Thyroid gland (tissue), 4 donors: Measurements from ENCODE around the gene PGF. TPM values are rescaled to one million over a fixed set of nuclear protein-coding genes. Genes with fewer than 3 reads are reported as not detected.

Source experiments
- DNase-seq, 2 donors: peaks; one replicate each; pipeline ENCODE4 v3.0.0-alpha.2; 2019
- H3K27ac ChIP-seq, 3 donors: fragments of 200-600 bp; sonication (generic); 1 replicate in 2 of 3; 2 replicates in 1 of 3; pipeline ENCODE4 v1.5.1; 2016 to 2019; ENCODE audit warnings: mild to moderate bottlenecking in 1 of 3, moderate library complexity in 1 of 3
- H3K27me3 ChIP-seq: fragments of 200-600 bp; sonication (generic); one replicate; pipeline ENCODE4 v1.5.1; 2019
- H3K36me3 ChIP-seq, 2 donors: fragments of 200-600 bp; sonication (generic); one replicate each; pipeline ENCODE4 v1.5.1; 2016 to 2019
- H3K4me1 ChIP-seq, 2 donors: fragments of 200-600 bp; sonication (generic); one replicate each; pipeline ENCODE4 v1.5.1; 2017 to 2019
- H3K4me3 ChIP-seq, 3 donors: fragments of 200-600 bp; sonication (generic); replicated peaks in 1 of 3; 1 replicate in 2 of 3; 2 replicates in 1 of 3; pipeline ENCODE4 v1.5.1; 2016; ENCODE audit warnings: mild to moderate bottlenecking in 1 of 3
- H3K9me3 ChIP-seq: fragments of 200-600 bp; sonication (generic); one replicate; pipeline ENCODE4 v1.5.1; 2017
- POLR2A ChIP-seq, 2 donors: fragments of 450-650 bp; IDR thresholded peaks; one replicate each; pipeline ENCODE4 v1.6.1; 2017; ENCODE audit warnings: antibody characterized with exemption in 2 of 2, mild to moderate bottlenecking in 2 of 2, moderate library complexity in 1 of 2
- WGBS, 2 donors: methylation state at CpG; one replicate each; pipeline ENCODE4 v1.1.5; 2017; 5-methylcytosine and 5-hydroxymethylcytosine counted together
- intact Hi-C: fragments of 100-400 bp; cut with DNase I; formaldehyde crosslinking; loops from one replicate; pipeline ENCODE4 v1.15.1; 2023
- total RNA-seq, 4 donors: library from RNA; depleted of rRNA; stranded (reverse); fragments of >200 nt; gene quantifications; one replicate each; pipeline ENCODE4 v1.2.3, GENCODE V29; 2016
- TF ChIP-seq, protein P1 (sequence below), 6 experiments: fragments of 200-600 bp in 3 of 6; fragments of 450-650 bp in 3 of 6; sonication (generic) in 3 of 6; IDR thresholded peaks; one replicate each; pipeline ENCODE4 v1.5.1; 2016 to 2019; ENCODE audit warnings: antibody characterized with exemption in 6 of 6, mild to moderate bottlenecking in 2 of 6, inconsistent platforms in 1 of 6, moderate library complexity in 1 of 6

The PGF gene
- total RNA-seq, 4 donors from 2014 or later, result 34.4 to 68.8 (median 61.0) TPM

DNA sequence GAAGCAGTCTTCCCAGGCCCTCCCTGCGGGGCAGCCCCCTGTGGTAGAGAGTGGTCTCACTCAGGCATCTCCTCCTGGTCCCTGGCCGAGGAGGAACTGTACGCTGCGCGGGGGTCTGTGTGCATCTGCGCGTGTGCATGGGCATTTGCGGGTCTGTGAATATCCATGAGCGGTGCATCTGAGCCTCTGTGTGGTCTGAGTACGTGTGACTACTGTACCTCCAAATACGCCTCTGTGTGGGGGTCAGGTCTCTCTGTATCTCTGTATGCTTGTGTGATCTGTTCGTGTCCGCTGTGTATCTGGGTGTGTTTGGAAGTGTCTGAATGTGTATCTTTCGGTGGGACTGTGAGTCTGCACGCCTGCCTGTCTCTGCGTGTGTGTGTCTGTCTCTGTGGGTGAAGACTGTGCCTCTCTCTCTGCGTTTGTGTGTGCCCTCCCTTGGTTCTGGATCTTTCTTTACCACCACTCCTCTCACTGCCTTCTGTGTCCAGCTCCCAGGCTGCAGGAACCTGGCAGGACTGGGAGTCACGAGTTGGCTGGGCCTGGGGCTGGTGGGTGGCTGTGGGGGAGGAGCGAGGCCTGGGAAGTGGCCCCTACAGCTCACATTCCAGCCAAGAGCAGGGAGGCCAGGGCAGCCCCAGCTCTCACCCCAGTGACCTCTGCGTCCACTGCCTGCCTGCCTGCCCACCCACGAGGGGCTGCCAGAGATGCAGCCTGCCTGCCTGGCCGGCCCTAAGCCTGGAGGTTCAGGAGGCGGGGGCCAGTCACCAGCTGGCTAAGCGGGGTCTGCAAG lies 1.1 kb upstream of the PGF start:
- no peaks in the 10 kb centered on the region for H3K27me3 ChIP-seq
- intact Hi-C loops, result no loop called here
- WGBS, 2 donors, result 79 to 90% methylated on average over 10 to 19 of the region's 24 CpGs
- TF ChIP-seq, protein P1, sequence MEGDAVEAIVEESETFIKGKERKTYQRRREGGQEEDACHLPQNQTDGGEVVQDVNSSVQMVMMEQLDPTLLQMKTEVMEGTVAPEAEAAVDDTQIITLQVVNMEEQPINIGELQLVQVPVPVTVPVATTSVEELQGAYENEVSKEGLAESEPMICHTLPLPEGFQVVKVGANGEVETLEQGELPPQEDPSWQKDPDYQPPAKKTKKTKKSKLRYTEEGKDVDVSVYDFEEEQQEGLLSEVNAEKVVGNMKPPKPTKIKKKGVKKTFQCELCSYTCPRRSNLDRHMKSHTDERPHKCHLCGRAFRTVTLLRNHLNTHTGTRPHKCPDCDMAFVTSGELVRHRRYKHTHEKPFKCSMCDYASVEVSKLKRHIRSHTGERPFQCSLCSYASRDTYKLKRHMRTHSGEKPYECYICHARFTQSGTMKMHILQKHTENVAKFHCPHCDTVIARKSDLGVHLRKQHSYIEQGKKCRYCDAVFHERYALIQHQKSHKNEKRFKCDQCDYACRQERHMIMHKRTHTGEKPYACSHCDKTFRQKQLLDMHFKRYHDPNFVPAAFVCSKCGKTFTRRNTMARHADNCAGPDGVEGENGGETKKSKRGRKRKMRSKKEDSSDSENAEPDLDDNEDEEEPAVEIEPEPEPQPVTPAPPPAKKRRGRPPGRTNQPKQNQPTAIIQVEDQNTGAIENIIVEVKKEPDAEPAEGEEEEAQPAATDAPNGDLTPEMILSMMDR (IDR thresholded peaks at IDR 0.05), result no peak
- no peak for TF ChIP-seq POLR2A (IDR thresholded peaks at IDR 0.05)
- H3K36me3 ChIP-seq, result no peaks in the 10 kb centered on the region
- H3K9me3 ChIP-seq, result no peaks in the 10 kb centered on the region
- DNase-seq, result no peak
- no peak overlapping the region for H3K4me3 ChIP-seq
- peaks cover 34 to 57% of the 10 kb centered on the region in 2 donors for H3K4me1 ChIP-seq
- peak overlapping the region in 1 of 3 donors; percentile 90 for H3K27ac ChIP-seq

DNA sequence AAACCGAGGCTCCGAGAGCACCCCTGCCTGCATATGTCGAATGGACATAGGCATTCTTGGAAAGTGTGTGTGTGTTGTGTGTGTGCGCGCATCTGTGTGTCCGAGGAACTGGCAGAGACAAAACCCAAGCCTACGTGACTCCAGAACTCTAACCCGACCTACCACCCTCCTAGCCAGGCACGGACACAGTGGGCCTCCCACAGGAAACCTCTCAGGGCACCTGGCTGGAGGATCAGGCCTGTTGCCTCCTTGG lies 556 bp upstream of the PGF start:
- DNase-seq, result no peak
- Histone ChIP-seq H3K36me3 (no peaks in the 10 kb centered on the region), H3K27ac (peak overlapping the region in 1 of 3 donors; percentile 90), H3K9me3 (no peaks in the 10 kb centered on the region), H3K4me3 (peak overlapping the region in 1 of 3 donors; percentile 75), H3K27me3 (no peaks in the 10 kb centered on the region), H3K4me1 (peaks cover 37 to 62% of the 10 kb centered on the region in 2 donors)
- WGBS, 2 donors, result 79 to 81% methylated on average over 9 of the region's 9 CpGs
- intact Hi-C loops, result no loop called here
- TF ChIP-seq, protein P1 (IDR thresholded peaks at IDR 0.05), result no peak
- no peak for TF ChIP-seq POLR2A (IDR thresholded peaks at IDR 0.05)

DNA sequence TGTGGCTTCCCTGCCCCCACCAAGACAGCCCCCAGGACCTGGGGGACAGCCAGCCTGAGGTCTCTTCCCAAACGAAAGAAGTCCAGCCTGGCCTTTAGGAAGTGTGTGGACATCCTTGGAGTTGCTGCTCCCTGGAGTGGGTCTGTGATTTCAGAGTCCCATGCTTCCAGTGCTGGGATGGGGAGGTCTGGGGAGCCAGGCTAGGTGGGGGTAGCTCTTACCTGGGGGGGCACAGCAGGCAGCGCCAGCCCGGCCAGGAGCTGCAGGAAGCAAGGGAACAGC lies 509 bp downstream of the PGF start:
- 0% methylated on average over 1 to 3 of the region's 3 CpGs for WGBS, 2 donors
- no peak for DNase-seq
- H3K36me3 ChIP-seq, result no peaks in the 10 kb centered on the region
- peak overlapping the region; percentile 57 to 90 (median 86) for H3K27ac ChIP-seq
- H3K9me3 ChIP-seq, result no peaks in the 10 kb centered on the region
- intact Hi-C loops, result loop anchor here (5.0 kb wide), 1 partner anchor 52 kb away; no protein-coding TSS in a partner anchor
- peak overlapping the region in 2 of 3 donors; percentile 75 for H3K4me3 ChIP-seq
- H3K27me3 ChIP-seq, result no peaks in the 10 kb centered on the region
- no peak for TF ChIP-seq POLR2A (IDR thresholded peaks at IDR 0.05)
- TF ChIP-seq, protein P1 (IDR thresholded peaks at IDR 0.05), result no peak
- peaks cover 38 to 70% of the 10 kb centered on the region in 2 donors for H3K4me1 ChIP-seq

DNA sequence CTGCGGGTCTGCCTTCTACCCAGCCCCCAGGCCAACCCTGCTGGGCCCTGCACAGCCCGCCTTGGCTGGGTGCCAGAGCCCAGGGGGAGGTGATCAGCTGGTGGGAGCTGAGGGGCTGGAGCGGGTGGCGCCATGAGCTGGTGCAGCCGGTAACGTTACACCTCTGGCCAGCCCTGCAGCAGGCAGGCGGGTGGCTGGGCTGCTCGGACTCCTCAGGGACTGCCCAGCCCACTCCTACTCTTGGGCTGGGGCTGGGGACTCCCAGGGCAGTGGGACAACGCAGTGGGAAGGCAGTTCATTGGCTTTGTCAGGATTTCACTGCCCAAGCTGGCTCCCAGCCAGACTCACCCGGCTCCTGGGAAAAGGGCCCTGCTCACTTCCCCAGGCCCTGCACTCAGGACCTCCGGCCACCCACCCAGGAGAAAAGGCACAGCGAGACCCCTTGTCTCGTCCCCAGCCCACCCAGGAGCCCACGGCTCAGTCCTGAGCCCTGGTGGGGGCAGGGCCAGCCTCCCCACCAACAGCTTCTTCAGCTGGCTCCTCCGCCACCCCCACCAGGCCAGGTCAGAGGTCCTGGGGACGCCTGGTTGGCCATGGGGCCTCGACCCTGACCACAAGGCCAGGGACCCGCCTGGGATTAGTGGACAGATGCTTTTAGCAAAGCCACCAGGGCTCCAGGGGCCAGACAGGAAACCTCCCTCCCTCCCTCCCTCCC lies 1.0 kb downstream of the PGF start:
- Histone ChIP-seq H3K9me3 (no peaks in the 10 kb centered on the region), H3K4me3 (peak overlapping the region; percentile 3 to 75 (median 75)), H3K27ac (peak overlapping the region; percentile 57 to 90 (median 86)), H3K27me3 (no peaks in the 10 kb centered on the region), H3K36me3 (peaks cover 0 to under 1% of the 10 kb centered on the region in 2 donors), H3K4me1 (peaks cover 34 to 65% of the 10 kb centered on the region in 2 donors)
- peak; percentile 85 to 87 for DNase-seq
- intact Hi-C loops, result loop anchor here (5.0 kb wide), 1 partner anchor 53 kb away; no protein-coding TSS in a partner anchor
- peak in 1 of 2 donors; percentile 69 for TF ChIP-seq POLR2A (IDR thresholded peaks at IDR 0.05)
- TF ChIP-seq, protein P1 (IDR thresholded peaks at IDR 0.05), result no peak
- 10 to 11% methylated on average over 2 to 6 of the region's 18 CpGs for WGBS, 2 donors

DNA sequence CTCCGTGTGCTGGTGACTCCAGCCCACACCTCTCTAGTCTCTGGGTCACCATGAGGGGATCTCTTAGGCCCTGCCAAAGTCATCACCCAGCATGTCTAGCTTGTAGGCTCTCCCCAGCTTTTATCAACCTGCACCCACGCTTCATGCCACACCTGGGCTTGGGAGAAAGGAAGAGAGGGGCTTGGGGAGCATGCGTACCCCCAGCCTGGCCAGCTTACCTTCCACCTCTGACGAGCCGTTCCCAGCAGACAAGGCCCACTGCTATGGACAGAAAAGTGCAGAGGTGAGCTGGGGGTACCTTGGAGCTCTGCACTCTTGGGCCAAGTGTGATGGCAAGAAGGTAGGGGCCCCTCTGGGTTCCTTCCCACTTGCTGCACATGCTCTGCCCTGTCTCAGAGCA lies 1.7 kb downstream of the PGF start:
- TF ChIP-seq POLR2A (IDR thresholded peaks at IDR 0.05), result no peak
- TF ChIP-seq, protein P1 (IDR thresholded peaks at IDR 0.05), result no peak
- Histone ChIP-seq H3K27ac (peak overlapping the region; percentile 57 to 90 (median 76)), H3K27me3 (no peaks in the 10 kb centered on the region), H3K9me3 (no peaks in the 10 kb centered on the region), H3K4me1 (peaks cover 34 to 64% of the 10 kb centered on the region in 2 donors), H3K36me3 (peaks cover 6 to 8% of the 10 kb centered on the region in 2 donors), H3K4me3 (peak overlapping the region in 2 of 3 donors; percentile 2 to 75)
- DNase-seq, result no peak
- 32 to 48% methylated on average over 5 of the region's 5 CpGs for WGBS, 2 donors
- intact Hi-C loops, result loop anchor here (5.0 kb wide), 1 partner anchor 54 kb away; no protein-coding TSS in a partner anchor
